NCI-H460 (cell line): ENCODE results near the gene NOX5. TPM values are rescaled to one million over a fixed set of nuclear protein-coding genes. Genes with fewer than 3 reads are reported as not detected.

Source experiments
- DNase-seq: peaks from one replicate; pipeline ENCODE4 v3.0.0-alpha.2; 2016; ENCODE audit warnings: low read depth; ENCODE audit errors: extremely low read depth
- total RNA-seq: library from RNA; depleted of rRNA; stranded (reverse); fragments of >200 nt; shearing (Covaris generic); gene quantifications from 2 replicates; pipeline ENCODE4 v1.2.3, GENCODE V29; 2014

Gene NOX5
- total RNA-seq, 1 experiment from 2014 or later: 0.64 TPM

DNA sequence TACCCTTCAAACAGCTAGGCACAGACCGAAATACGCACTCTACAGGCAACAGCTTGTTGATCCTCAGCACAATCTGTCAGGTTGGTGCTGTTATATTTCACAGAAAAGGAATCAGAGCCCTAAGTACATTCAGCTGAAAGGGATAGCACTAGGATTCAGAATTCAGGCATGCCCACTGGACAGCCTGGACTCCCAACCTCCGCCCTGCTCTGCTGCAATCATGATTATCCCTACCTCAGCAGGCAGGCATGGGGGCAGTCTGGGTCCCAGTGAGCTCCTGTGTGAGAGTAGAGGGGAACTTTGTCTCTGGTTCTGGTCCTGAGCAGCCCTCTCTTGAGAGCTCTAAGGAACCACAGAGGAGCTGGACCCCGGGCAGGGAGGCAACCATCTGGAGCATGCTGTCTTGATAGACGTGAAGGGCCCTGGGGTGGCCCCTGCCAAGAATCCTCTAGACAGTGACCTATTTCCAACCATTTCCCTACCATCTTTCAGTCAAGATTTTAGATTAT, 23.4 kb upstream of the NOX5 start:
- no peak for DNase-seq

DNA sequence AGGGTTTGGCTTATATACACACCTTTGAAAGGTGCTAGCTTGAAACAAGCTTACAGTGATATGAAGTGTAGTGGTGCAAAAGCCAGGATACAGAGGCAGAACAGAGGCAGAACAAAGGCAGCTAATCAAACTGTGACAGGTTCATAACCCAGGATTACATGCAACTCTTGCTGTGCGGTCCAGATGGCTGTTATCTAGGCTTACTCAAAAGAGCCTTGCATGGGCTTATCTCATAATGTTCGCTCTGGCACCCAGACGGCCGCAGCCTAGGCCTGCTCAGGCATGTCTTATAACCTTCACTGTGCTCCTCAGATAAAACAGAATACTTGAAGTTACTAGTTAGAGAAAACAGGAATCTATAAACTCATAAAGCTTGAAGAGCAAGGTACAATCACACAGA, 22.8 kb upstream of the NOX5 start:
- no peak for DNase-seq

DNA sequence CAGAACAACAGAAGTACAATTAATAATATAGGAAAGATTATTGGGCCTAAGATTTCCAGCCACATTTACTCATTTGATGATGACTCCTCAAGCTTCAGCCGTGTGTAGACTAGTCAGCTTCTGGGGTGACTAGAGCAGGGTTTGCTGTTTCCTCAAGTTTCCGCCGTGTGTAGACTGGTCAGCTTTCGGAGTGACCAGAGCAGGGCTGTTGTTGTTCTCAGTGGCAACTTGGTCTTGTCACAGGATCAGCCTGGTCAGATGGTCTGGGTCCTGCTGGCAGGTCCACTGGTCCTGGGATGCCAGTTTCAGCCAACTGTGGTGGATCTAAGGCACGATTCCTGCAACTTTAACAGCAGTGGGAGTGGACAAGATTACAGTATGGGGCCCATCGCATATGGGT, 21.8 kb upstream of the NOX5 start:
- DNase-seq: no peak

DNA sequence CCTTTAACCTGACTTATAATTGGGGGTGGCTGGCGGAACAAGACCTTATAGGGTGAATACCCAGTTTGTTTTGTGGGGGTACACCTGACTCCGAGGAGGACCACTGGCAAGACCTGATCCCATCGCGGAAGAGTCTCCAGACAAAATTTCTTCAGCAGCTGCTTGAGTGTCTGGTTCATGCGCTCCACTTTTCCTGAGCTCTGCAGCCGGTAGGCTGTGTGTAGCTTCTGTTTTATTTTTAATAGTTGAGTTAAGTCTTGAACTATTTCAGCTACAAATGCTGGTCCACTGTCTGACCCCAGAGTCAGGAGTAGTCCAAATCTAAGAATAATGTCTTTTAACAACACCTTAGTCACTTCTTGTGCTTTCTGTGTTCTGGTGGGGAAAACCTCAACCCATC, 21.2 kb upstream of the NOX5 start:
- DNase-seq: no peak

DNA sequence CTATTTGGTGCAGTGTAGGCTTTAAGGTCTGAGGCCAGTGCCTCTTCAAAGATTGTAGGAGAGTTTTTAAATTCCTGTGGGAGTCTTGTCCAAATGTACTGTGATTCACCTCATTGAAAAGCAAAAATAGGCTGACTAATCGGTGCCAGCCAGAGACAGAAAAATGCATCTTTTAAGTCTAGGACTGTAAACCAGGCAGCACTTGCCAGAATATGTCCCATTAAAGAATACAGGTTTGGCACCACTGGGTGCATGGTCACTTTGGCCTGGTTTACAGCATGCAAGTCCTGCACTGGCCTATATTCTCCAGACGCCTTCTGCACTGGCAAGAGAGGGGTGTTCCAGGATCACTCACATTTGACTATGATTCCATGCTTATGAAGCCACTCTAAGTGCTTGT, 20.3 kb upstream of the NOX5 start:
- no peak for DNase-seq

DNA sequence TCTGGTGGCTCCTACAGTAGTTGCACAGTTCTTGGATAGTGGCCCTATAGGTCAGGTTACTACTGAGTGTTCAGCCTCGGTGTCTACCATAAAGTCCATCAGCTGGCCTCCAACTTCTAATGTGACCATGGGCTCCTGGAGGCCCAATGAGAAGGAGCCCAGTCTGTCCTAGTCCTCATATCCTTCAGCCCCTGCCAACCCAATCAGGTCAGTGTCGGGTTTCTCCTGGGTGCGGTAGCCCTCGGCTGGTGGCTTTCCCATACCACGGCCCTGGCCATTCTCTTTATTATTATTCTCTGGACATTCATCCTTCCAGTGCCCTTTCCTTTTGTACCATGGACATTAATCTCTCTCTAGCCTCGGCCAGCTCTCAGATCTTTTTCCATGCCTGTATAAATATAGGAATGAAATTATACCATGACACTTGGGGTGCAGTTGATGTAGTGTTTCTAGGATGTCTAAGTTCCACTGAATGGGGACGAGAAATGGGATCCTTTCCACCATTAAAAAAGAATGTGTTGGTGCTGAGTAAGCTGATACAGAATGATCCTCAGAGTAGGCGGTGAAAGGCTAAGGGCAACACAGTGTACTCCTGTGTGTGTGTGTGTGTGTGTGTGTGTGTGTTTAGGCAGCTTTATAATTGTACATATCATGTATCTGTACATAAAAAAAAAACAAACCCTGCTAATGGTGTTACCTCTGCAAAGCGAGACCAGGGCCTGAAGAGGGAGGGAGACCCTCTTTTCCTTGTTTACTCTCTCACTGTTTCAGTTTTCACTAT, 19.3 kb upstream of the NOX5 start:
- no peak for DNase-seq

DNA sequence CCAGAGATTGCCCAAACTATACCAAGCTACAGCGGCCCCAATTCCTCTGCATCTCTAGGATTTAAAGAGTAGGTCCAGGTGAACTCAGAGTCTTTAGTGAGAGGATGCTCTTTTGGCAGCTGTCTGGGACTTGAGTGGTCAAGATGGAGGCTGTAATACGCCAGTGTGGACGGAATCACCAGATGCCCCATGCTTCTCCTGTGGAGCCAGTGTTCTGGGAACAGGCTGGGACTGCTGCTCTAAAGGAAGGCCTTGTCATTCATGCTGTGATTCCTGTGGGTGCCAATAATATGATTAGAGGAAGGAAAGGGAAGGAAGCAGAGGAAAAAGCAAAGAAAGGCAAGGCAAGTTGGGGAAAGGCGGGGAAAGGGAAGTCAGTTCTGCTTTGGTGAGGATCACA, 17.4 kb upstream of the NOX5 start:
- no peak for DNase-seq

DNA sequence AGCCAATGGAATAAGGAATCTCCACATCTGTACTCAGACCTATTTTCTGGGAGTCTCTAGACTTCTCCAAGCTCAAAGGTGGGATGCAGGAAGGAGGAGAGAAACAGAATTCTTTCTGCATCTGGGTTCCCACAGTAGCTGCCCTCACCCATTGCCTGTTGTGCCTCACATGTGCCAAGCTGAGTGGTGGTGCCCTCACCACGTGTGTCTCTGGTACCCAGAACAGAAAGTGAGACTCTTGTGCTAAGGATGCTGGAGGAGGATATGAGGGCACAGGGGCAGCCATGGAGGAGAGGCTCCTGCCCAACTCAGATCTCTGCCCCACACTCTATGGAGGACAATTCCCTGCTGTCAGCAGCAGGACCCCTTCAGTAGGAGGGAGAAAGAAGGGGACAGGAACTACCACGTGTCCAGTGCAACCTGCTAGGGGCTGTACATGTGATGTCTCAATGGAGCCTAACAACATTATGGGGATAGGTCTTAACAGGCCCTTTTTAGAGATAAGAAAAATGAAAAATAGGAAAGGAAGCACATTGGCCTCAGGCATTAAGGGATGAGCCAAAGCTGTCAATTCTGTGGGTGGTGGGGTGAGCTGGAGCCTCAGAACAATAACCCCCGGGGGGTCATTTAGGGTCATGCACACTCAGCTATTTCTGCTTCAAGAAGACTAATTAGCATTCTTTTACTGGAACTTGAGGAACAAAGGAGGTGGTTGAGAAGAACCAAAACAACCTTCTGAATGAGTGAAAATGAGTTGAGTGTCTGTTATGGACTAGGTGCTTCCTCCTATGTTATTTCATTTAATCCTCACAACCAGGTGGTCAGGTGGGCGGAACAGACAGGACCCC, 16.3 kb upstream of the NOX5 start:
- DNase-seq: no peak

DNA sequence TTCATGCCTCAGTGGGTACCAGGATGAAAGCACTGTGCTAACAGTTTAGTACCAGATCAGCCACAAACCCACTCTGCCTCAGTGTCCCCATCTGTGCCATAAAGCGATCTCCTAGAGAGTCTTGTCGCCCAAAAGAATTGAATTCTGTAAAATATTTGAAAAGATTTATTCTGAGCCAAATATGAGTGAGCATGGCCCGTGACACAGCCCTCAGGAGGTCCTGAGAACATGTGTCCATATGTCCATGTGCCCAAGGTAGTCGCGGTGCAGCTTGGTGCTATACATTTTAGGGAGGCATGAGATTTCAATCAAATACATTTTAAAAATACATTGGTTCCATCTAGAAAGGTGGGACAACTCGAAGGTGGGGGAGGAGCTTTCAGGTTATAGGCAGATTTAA, 15.4 kb upstream of the NOX5 start:
- DNase-seq: no peak

DNA sequence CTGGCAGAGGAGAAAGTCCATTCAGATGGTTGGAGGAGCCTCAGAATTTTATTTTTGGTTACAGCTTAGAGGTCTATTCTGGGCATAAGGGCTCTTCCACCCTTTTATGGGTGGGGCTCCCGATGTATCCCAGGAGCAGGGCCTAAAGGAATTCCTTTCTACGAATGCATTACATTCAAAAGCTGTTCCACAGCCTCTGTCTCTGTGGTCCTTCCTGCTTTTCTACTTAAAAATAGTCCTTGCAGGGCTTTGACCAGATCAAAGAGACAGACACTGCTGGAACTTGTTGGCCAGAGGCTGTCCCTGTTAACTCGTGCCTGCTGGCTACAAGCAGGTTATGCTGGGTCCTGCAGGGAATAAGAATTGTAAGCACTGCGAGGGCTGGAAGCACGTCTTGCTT, 14.4 kb upstream of the NOX5 start:
- no peak for DNase-seq

DNA sequence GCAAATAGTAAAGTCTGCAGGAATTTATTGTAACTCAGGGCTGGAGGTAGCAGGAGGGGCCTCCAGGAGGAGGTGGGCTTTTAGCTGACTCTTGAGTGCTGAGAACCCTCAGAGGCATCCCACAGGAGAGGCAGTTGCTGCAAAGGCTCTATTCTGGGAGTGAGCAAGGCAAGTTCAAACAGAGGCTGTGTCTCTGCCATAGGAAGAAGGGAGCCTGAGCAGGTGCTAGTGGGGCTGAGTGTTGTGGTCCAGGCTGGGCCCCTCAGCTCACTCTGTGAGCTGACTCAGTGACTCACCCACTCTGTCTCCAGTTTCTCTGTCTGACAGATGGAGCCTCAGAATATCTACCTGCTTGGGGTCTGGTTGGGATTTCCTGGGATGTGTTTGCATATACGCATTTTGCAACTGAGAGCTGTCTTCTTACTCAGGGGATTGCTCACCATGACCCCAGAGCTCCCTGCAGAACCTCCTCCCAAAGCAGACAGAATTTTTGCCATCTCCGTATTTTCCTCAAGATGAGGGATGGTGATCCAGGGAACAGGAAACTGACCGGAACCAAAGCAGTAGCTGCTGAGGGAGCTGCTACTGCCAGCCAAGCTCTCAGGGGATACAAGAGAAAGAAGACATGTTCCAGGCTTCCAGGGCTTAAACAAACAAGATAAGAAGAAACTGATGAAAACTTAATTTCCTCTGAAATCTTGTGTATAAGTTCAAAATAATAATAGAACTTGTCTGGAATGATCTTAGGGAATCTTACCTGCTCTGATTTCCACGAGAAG, 13.6 kb upstream of the NOX5 start:
- no peak for DNase-seq

DNA sequence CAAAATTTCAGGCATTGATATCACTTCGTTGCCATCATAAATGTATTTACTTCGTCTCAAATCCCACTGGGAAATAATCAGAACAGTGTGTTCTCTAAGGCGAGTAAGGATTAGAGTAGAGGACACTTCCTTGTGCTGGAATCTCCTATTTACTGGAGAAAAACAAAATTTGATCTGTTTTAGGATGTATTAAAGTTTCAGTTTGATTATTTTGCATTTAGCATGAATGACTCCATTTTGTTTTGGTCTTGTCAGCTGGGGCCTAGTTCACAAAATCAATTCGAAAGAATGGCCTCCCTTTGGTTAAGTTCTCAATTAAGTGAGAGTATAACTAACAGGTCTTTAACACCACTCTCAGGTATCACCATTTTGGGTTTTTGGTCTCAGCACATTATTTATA, 11.7 kb upstream of the NOX5 start:
- no peak for DNase-seq

DNA sequence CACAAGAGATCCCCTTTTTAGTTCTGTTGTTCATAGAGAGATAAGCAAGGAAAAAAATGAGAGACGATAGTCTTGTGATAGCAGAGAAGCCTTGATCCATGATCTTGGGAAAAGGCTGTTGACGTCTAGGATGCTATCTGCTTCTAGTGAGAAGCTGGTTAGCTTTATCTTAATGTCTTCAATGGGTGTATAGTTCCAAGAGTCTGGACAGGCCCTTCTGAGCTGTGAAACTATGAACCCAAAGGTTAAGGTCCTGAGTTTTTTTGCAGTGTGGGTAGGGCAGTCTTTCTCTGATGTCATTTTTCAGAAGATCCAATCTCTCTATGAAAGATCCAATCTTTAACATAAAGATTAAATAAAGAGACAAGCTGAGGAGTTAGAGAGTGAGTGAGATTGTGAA, 10.5 kb upstream of the NOX5 start:
- DNase-seq: no peak

DNA sequence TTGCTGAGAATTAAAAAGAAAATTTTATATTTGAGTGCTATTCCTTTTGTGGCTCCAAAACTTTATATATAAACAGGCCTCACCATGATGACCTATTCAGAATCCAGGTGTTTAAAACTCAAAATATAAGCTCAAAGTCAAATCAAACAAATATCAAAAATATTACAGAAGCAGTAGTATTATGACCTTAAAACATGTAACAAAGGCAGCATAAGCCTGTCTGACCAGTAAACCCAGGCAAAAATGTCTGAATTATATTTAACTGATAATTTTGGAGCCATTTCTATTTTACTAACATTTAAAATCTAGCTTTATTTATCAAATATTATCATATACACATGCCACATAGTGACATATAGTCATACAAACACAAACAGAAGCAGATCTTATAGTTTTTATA, 6.4 kb upstream of the NOX5 start:
- DNase-seq: no peak

DNA sequence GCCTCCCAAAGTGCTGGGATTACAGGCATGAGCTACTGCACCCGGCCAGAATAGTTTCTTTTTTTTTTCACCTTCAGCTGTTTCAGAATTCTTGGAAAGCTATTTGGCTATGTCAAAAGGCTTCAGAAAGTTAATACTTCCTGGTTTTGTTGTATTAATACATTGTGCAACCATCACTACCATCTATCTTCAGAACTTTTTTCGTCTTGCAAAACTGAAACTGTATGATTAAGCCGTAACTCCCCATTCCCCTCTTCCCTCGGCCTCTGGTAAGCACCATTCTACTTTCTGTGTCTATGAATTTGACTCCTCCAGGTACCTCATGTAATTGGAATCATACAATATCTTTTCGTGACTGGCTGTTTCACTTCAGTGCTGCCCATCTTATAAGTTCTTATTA, 5.2 kb upstream of the NOX5 start:
- DNase-seq: no peak

DNA sequence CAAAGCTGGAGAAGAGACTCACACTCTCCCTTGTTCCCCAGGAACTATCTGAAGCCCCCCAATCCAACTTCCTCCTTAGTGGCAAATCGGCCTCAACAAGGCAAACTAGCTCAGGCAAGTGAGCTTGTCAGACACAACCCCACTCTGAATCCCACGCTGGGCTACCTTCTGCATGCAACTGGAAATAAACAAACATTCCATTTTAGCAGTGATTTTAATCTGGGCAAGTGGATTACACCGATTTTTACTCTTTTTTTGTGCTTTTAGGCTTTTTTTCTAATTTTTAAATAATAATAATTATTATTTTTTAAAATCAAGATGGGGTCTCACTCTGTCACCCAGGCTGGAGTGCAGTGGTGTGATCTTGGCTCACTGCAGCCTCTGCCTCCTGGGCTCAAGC, 2.9 kb upstream of the NOX5 start:
- no peak for DNase-seq

DNA sequence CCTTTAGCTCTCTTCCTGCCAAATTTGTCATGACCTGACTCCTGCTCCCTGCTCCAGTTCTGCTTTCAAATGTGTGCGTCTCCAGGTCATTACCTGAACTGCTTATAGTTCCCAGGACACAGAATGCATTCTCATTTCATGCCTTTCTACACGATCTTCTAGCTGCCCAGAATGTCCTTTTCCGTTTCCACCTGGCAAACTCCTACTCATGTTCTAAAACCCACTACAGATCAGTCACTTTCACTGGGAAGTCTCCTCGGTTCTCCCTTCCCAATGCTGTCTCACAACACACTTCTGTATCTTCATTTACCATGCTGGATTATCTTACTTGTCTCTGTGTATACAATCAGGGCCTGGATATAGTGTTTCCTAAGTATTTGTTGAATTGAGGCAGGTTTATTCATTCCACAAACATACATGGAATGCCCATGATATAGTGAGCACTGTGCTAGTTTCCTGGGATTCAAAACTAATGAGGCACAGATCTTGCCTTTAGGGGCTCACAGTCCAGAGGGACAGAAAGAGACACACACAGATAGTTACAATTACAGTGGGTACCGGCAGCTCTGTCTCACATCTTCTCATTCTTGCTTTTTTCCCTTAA, 1.6 kb upstream of the NOX5 start:
- no peak for DNase-seq

DNA sequence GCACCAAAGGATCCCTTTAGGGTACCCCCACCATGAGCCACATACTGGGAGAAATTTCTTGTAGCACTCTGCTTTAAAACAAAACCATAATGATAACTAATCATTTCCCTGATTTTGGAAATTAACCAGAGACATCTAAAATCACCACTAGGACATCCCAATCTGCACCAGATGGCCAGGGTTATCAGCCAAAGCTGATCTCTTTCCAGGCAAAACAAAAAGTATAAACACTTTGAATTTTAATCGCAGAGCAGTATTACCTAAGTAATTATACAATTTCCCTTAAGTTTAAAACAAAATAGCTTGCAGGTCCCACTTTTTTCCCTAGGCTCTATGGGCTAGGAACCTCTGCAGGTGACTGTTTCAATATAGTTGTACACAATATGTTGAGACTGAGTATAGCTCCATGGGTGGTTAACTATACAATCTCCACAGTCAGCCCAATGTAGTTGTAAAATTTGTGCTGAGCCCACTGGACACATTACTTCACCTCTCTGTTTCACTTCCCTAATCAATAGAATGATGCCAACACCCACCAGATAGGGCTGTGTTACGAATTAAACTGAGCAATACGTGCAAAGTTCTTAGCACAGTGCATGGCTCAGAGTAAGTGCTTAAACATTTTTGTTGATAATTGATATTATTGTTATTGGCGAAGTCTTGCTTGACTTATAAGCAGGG, 629 bp upstream of the NOX5 start:
- no peak for DNase-seq

DNA sequence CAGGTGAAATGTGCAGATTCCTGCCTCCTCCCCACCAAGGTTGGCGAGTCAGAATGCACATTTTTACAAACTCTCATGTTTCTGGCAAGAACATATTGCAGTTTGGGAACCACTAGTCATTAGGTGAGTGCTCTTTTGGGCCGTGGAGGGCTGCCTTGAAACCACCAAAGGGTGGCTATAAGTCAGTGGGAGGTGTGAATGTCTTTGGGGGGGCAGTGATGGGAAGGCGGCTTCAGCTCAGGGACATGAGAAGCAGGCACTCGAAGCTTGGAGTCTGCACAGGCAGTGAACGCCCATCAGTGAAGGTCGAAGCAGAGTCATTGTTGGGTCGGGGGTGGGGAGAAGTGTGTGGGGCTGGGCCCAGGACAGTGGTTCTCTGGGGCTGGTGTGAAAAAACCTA, 1.1 kb downstream of the NOX5 start:
- DNase-seq: no peak

DNA sequence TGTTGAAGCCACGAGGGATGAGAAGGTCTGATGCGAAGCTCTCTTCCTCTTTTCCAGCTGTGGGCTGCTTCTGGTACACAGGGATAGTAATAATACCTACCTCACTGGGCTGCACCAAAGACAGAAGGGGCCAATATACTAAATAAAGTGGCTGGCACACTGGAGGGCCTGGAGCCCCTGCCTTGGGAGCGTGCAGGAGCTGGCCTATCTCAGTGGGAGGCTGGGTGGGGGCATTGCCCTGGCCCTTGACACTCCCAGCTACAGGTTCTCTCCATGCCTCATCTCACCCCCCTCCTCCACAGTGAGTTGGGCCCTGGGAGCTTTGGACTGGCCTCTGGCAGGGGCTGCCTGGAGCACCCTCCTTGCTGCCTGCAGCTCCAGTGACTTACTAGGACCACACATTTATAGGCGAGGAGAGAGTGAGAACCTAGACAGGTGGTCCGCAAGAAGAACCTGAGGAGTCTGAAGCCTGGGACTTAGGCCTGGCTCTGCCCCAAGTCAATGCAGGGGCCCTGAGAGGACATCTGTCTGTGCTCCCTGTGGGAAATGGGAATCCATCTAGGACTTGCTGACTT, 1.6 kb downstream of the NOX5 start:
- DNase-seq: no peak
